HuH-7 (cell line): Measurements from ENCODE around the gene MED12L.
"Not testable (repeated sequence)": the region's sequence is repeated elsewhere in the genome, so short reads cannot be mapped to it uniquely, and the experiment has no call there.

ENCODE experiments used
- DNase-seq: peaks from one replicate; pipeline ENCODE4 v3.0.0; 2011; ENCODE audit warnings: low spot score

MED12L gene

GRCh38 chr3:151377768-151378385, 292.4 kb downstream of the MED12L start:
- no peak for DNase-seq

DNA sequence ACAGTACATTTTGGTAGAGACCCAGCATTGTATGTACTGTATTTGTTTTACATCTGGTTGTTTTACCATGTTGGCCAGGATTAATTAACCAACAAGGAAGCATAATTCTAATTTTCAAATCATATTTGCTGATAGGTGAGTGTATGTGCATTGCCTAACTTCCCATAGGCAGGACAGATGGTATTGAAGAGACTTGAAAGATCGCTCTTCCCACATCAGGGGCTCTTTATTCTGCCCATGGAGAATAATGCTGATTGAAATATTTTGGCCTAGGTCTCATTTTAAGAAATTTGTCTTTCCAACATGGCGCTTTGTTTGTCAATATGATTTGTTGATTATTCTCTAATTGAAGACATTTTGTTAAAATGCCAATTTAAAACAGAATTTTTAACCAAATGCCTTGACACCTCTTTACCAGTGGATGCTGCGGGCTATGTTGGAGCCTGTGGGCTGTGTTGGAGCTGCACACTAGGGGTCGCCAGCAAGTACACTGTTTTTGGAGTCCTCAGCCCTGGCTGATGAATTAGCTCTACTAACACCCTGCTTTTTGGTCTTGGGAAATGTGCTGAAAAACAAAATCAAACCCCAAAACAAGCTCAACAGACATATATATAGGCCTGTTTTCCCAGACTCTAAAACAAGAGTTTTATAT, 293.7 kb downstream of the MED12L start:
- peak; percentile 13 for DNase-seq

GRCh38 chr3:151382671-151383070, 297.2 kb downstream of the MED12L start:
- no peak for DNase-seq

DNA sequence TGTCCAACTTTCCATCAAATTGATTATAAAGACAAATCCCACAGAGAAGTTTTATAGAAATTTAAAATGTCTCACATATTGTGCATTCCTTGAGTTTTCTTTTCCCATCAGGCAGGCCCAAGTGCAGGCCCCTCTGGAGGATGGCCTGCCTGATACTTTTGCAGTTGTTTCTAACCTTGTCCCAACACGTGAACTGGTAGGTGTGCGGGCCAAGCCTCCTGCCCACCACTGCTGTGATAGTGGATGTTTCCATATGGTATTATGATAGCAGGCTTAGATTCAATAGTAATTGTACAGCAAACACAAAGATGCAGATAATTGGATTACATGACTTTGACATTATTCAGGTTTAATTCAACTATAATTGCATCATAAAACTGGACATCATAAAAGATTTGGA, 297.6 kb downstream of the MED12L start:
- DNase-seq: no peak

- DNase-seq: no peak
These were observed 298.5 kb downstream of the MED12L start for GRCh38 chr3:151383956-151384355.

DNA sequence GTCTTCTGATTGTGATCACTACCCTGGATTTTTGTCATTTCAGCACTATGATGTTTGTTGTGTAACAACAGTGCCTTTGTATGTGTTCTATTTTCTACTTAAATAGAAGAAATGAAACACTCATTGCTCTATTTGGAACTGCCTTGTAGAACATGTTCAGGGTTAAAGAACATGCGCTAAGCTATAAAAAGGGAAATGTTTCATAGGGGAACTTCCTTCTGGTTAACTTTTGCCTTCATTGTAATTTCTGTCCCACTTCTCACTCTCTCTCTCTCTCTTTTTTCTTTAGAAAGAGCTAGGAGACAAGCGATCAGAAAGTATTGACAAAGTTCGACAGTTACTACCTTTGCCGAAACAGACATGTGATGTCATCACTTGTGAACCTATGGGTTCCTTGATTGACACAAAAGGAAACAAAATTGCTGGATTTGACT, 299.3 kb downstream of the MED12L start, which contains the start of gene P2RY12:
Gene P2RY12, minus strand, starts transcription at position 13 of the 434 bp plus-strand sequence. CDS start 45,908 bp downstream, outside the sequence.
- no peak for DNase-seq

- DNase-seq: no peak
These were observed 300.6 kb downstream of the MED12L start for GRCh38 chr3:151386056-151386455.

GRCh38 chr3:151387432-151387831, 302.0 kb downstream of the MED12L start:
- DNase-seq: no peak

DNA sequence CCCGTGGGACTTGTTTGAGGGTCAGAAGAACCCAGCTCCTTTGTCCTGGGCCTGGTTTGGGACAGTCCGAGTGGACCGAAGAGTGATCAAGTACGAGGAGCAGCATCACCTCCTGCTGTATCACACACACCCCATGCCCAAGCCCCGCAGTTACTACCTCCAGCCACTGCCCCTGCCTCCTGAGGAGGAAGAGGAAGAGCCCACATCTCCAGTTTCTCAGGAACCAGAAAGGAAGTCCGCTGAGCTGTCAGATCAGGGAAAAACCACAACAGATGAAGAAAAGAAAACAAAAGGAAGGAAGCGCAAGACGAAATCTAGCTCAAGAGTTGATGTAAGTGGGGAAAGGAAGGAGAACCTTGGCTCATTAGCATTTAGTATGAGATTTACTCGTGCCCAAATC, 302.4 kb downstream of the MED12L start:
- no peak for DNase-seq

DNA sequence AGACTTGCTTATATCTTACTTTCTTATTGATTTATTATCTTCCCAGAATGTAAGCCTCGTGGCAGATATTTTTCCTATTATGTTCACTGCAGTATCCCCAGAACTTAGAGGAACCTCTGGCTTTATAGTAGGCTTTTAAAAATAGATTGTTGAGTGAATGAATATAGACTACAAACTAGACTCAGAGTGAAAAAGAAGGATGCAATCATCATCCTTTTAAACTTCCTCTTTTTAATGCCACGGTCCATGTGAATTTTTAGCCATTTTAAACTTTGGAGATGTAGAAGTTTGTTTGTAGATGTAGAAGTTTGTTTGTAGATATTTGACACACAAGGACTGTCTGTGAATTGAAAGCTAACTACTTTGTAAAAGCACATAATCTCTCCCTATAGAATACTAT, 306.3 kb downstream of the MED12L start:
- DNase-seq: no peak

GRCh38 chr3:151392191-151392590, 306.7 kb downstream of the MED12L start:
- not testable (repeated sequence) for DNase-seq

DNA sequence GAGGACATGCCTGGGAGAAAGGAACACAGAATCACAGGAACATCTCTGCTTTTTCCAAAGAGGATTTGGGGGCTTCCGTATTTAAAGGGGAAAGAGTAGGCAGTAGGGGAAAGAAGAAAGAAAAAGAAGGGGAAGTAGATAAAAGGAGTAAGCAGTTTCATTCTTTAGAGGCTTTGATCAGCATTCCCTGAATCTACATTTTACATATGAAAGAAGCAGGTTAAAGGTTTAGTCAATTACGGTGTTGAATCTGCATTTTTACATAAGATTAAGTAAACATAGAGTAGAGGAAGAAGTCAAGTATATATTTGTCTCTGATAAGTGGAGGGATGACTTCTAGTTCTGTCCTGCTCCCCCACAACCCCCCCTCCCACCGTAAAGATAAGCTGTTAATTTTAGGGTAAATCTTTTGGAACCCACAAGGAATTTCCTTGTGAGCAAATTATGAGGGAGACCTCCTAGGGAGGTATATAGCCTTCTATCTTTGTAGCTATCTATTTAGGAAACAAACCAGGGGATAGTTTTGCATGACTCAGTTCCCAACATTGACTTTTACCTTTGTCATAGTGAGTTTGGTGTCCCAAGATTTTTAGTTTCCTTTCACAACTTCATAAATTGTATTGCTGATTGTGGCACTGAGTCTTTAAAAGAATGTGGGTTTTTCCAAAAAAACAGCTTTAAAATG, 307.8 kb downstream of the MED12L start:
- no peak for DNase-seq

DNA sequence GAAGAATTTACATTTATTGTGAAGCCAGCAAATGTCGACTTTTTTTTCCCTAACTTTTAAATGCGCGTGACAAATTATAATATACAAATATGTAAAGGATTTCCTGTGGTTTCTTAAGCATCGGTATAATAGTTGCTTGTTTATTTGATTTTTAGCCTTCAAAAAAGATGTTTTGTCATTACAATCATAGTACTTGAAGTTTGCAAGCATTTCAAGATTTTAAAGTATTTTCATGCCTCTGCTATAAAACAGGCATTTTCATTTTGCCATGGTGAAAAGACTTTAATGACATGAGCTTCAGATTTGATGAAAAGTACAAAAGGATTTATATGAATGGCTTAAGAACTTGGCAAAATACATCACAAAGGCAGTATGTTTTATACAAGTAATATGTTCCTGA, 308.5 kb downstream of the MED12L start:
- no peak for DNase-seq

- DNase-seq: no peak
These were observed 309.1 kb downstream of the MED12L start for GRCh38 chr3:151394611-151395010.

DNA sequence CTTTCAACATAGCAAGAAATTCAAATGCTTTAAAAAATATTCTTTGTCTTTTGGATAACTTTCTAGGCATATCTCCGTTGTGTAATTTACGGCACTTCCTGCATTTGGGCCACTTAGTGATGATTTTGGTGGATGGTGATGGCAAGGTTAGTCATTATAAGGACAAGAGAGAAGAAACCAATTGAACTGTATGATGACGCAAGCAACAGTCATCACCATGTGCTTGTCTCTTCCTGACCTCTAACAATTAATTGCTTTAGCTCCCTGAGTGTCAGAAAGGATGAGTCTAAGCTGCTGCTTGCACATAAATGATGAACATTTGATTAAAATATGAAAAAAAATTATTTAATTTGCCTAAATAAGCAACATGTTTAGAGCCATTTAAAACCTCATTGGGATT, 310.3 kb downstream of the MED12L start:
- no peak for DNase-seq

DNA sequence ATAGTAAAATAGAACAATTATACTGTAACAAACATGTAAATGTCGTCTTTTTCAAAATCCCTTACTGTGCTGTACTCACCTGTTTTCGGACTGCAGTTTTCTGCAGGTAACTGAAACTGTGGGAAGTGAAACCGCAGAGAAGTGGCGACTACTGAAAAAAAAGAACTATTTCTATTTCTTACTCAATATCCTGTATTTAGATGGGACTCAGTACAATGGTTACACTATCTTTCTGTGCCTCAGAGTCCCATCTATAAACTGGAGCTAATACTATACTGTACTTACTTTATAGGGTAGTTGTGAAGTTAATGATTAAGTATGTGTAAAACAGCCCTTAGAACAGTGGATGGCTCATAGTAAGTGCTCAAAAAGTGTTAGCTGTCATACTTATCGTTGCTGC, 313.4 kb downstream of the MED12L start:
- no peak for DNase-seq

- no peak for DNase-seq
These were observed 314.9 kb downstream of the MED12L start for GRCh38 chr3:151400341-151400740.

DNA sequence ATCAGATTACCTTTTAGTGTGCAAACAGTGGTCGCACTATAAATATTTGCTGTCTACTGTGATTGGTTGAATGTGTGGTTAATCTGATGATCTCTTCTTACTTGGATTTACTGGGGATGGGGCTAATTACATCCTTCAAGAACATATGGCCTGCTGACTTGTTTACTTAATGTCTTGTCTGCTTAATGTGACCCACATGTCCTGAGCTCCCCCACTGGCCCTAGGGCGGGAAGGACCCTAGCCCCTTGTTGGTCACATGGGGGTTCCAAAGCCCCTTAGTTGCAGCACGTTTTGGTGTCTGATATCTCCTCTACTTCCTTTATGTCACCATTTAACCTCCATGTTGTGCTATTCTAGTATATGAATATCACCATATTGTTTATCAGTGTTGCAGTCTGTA, 316.9 kb downstream of the MED12L start:
- DNase-seq: no peak

DNA sequence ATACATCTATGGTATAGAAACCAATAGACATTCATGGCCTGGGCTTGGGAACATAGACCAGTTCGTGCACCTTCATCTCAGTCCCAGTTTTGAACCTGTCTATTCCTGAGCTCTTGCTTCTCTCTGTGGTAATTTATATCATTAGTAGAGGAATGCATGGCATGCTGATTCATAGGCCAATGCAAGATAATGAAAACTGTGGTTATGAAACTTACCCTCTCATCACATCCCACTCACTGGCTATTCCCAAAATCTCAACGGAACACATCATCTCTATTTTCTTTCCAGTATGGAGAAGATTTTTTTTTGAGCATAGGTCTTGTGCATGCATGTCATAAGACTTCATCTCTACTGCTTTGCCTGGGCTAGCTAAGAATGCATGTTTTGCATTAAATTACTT, 317.8 kb downstream of the MED12L start:
- DNase-seq: no peak

GRCh38 chr3:151404316-151404715, 318.9 kb downstream of the MED12L start:
- DNase-seq: no peak

GRCh38 chr3:151407928-151408327, 322.5 kb downstream of the MED12L start:
- DNase-seq: no peak

DNA sequence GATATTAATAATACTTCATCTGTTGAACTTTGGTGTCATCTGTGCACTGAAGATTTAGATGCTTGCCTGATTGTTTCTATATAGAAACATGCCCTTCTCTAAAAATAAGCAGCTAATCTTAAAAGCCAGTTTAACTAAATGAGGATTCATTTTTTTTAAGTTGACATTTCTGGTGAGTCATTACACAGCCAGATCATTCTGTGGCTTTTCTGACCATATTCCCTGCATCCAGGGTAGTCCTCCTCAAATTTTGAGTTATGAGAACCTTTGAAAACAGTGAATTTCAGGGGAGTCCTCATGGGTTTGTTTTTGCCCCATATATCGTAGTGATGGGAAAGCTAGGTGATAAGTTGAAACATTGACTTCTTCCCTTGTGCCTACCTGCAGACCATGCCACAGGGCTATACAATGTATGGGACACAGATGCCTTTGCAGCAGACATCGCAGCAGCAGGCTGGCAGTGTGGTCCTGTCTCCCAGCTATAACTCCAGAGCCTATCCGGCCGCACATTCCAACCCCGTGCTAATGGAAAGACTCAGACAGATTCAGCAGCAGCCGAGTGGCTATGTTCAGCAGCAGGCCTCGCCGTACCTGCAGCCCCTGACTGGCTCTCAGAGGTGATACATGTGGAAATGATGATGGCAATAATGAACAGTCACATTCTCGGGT, 325.6 kb downstream of the MED12L start:
- no peak for DNase-seq

DNA sequence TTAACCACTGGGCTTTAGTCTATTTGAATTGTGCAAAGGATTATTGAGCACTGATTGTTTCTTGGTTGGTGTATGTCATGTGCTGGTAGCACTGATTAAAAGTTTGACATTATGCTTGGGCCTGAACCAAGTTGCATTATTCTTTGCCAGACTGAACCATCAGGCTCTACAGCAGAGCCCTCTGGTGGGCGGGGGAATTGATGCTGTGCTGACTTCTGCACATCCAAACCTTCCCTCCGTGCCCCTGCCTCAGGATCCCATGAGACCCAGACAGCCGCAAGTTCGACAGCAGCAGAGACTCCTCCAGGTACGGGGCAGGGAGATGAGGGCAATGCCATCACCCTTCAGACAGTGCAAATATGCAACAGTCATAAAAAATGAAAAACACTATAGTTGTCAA, 327.5 kb downstream of the MED12L start:
- no peak for DNase-seq
